ENCODE measurements around the gene DCDC1. TPM values are rescaled to one million over a fixed set of nuclear protein-coding genes. Genes with fewer than 3 reads are reported as not detected.
"Not testable (repeated sequence)": the region's sequence is repeated elsewhere in the genome, so short reads cannot be mapped to it uniquely, and the experiment has no call there.

DCDC1 gene
- total RNA-seq, 1 donor from 2014 or later = not detected

DNA sequence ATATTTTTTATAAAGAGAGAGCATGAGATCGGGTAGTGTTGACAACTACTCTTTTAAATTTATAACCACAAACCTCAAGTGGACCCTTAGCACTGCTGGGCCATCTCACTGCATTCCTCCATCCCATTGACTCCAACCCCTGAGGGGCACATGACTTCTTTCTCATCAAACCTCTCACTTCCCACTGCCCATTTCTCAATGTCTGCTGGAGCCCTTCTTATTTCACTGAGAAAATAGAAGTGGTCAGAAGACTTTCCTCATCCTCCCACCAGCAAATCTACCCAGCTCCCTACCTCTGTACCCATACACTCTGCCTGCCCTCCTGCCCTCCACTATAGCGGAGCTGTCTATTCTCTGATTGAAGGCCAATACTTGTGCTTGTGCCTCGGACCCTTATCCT lies 412.8 kb downstream of the DCDC1 start:
- TF ChIP-seq, protein P1, sequence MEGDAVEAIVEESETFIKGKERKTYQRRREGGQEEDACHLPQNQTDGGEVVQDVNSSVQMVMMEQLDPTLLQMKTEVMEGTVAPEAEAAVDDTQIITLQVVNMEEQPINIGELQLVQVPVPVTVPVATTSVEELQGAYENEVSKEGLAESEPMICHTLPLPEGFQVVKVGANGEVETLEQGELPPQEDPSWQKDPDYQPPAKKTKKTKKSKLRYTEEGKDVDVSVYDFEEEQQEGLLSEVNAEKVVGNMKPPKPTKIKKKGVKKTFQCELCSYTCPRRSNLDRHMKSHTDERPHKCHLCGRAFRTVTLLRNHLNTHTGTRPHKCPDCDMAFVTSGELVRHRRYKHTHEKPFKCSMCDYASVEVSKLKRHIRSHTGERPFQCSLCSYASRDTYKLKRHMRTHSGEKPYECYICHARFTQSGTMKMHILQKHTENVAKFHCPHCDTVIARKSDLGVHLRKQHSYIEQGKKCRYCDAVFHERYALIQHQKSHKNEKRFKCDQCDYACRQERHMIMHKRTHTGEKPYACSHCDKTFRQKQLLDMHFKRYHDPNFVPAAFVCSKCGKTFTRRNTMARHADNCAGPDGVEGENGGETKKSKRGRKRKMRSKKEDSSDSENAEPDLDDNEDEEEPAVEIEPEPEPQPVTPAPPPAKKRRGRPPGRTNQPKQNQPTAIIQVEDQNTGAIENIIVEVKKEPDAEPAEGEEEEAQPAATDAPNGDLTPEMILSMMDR (IDR thresholded peaks at IDR 0.05) = no peak
- TF ChIP-seq POLR2AphosphoS5 (IDR thresholded peaks at IDR 0.05; ENCODE audit: insufficient read depth in 1 of 2, low read depth in 1 of 2) (no peak), POLR2A (IDR thresholded peaks at IDR 0.05) (no peak)
- H3K27me3 ChIP-seq = no peaks in the 10 kb centered on the region
- H3K36me3 ChIP-seq = no peaks in the 10 kb centered on the region
- no peaks in the 10 kb centered on the region for H3K4me1 ChIP-seq
- H3K27ac ChIP-seq = no peak overlapping the region
- no peak overlapping the region for H3K4me3 ChIP-seq
- intact Hi-C loops (cut with DNase I) = no loop called here
- no peaks in the 10 kb centered on the region for H3K9me3 ChIP-seq
- no peak for DNase-seq (ENCODE audit: extremely low spot score in 2 of 2)

DNA sequence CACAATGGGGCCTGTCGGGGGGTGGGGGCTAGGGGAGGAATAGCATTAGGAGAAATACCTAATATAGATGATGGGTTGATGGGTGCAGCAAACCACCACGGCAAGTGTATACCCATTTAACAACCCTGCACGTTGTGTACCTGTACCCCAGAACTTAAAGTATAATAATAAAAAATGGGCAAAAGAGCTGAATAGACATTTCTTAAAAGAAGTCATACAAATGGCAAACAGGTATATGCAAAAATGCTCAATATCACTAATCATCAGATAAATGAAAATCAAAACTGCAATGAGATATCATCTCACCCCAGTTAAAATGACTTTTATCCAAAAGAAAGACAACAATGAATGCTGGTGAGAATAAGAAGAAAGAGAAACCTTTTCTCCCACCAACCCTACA lies 419.7 kb downstream of the DCDC1 start:
- Histone ChIP-seq H3K4me1 (no peaks in the 10 kb centered on the region), H3K4me3 (no peak overlapping the region), H3K27ac (no peak overlapping the region), H3K36me3 (no peaks in the 10 kb centered on the region), H3K27me3 (no peaks in the 10 kb centered on the region), H3K9me3 (no peaks in the 10 kb centered on the region)
- TF ChIP-seq, protein P1 (IDR thresholded peaks at IDR 0.05) = no peak
- no peak for TF ChIP-seq POLR2A (IDR thresholded peaks at IDR 0.05)
- no peak for TF ChIP-seq POLR2AphosphoS5 (IDR thresholded peaks at IDR 0.05; ENCODE audit: insufficient read depth in 1 of 2, low read depth in 1 of 2)
- DNase-seq (ENCODE audit: extremely low spot score in 2 of 2) = no peak
- intact Hi-C loops (cut with DNase I) = no loop called here

DNA sequence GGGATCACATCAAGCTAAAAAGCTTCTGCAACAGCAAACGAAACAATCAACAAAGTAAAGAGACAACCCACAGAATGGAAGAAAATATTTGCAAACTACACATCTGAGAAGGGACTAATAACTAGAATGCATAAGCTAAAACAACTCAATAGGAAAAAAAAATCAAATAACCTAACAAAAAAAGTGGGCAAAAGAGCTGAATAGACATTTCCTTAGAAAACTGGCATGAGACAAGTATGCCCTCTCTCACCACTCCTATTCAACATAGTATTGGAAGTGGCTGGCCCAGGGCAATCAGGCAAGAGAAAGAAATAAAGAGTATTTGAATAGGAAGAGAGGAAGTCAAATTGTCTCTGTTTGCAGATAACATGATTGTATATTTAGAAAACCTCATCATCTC lies 421.8 kb downstream of the DCDC1 start:
- H3K27me3 ChIP-seq; intact Hi-C loops (cut with DNase I); H3K9me3 ChIP-seq: not testable (repeated sequence)

DNA sequence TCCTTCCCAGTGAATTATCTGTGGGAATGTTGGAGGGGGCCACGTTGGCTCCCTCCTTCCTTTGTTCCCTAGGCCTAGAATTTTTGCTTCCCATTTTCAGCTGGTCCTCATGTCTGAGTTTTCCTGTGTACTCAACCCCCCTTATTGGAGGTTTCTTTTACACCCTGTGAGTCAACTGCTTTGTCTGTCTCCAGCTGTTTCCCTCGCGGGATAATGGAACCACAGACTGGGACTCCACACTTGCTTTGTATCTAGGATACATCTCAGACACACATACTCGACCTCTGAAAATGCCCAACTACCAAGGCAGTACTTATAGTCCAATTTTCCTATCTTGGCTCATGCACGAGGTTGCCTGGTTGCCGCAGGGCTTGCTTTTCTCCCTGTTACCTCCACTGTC lies 430.7 kb downstream of the DCDC1 start:
- Histone ChIP-seq H3K27me3 (no peaks in the 10 kb centered on the region), H3K4me1 (no peaks in the 10 kb centered on the region), H3K36me3 (no peaks in the 10 kb centered on the region), H3K4me3 (no peak overlapping the region), H3K9me3 (no peaks in the 10 kb centered on the region), H3K27ac (no peak overlapping the region)
- no peak for TF ChIP-seq POLR2AphosphoS5 (IDR thresholded peaks at IDR 0.05; ENCODE audit: insufficient read depth in 1 of 2, low read depth in 1 of 2)
- TF ChIP-seq, protein P1 (IDR thresholded peaks at IDR 0.05) = no peak
- TF ChIP-seq POLR2A (IDR thresholded peaks at IDR 0.05) = no peak
- intact Hi-C loops (cut with DNase I) = no loop called here
- DNase-seq (ENCODE audit: extremely low spot score in 2 of 2) = no peak

More for the DNA sequence above, 421.8 kb downstream of the DCDC1 start:
- DNase-seq (ENCODE audit: extremely low spot score in 2 of 2); H3K36me3 ChIP-seq; H3K4me3 ChIP-seq; H3K4me1 ChIP-seq; H3K27ac ChIP-seq: not testable (repeated sequence)

DNA sequence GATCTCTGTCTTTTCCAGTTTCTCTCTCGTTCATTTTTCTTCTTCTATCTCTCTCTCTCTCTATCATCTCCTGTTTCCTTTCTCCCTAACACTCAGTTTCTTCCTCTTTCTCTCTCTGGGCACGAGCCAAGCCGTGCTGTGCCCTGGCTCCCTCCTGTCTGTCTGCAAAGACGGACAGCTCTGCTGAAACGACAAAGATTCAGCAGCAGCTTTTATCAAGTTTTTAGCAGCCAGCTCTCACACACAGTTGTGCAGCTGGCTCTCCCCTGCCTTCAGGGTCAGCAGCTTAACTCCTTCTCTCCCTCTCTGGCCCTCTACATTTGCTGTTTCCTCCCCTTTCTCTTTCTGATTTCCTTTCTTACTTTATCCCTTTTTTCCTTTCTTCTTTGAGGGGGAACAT lies 431.4 kb downstream of the DCDC1 start:
- H3K27ac ChIP-seq = no peak overlapping the region
- intact Hi-C loops (cut with DNase I) = no loop called here
- no peak for DNase-seq (ENCODE audit: extremely low spot score in 2 of 2)
- TF ChIP-seq POLR2A (IDR thresholded peaks at IDR 0.05) = no peak
- no peaks in the 10 kb centered on the region for H3K4me1 ChIP-seq
- H3K27me3 ChIP-seq = no peaks in the 10 kb centered on the region
- no peaks in the 10 kb centered on the region for H3K9me3 ChIP-seq
- H3K4me3 ChIP-seq = no peak overlapping the region
- H3K36me3 ChIP-seq = no peaks in the 10 kb centered on the region

DNA sequence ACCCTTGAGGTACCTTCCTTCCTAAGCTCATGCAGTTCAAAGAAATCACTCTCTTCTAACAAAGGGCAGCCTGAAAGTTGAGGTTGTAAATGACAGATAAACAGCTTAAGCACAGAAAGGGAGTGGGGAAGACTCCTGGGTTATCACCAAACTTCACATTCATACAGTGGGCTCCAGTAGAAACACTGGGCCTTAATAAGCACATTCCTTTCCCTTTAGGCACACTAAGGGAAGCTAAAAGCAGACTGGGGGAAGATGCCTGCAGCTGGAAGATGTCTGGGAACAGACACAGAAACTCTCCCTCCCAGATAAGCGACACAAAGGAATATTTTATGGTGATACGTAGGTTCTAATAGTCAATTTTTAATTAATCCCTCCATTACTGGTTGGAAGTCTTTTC lies 433.0 kb downstream of the DCDC1 start:
- Histone ChIP-seq H3K4me1 (no peaks in the 10 kb centered on the region), H3K27me3 (no peaks in the 10 kb centered on the region), H3K4me3 (no peak overlapping the region), H3K36me3 (no peaks in the 10 kb centered on the region), H3K27ac (no peak overlapping the region), H3K9me3 (no peaks in the 10 kb centered on the region)
- intact Hi-C loops (cut with DNase I) = no loop called here
- TF ChIP-seq POLR2AphosphoS5 (IDR thresholded peaks at IDR 0.05; ENCODE audit: insufficient read depth in 1 of 2, low read depth in 1 of 2) (no peak), POLR2A (IDR thresholded peaks at IDR 0.05) (no peak)
- TF ChIP-seq, protein P1 (IDR thresholded peaks at IDR 0.05) = no peak
- DNase-seq (ENCODE audit: extremely low spot score in 2 of 2) = no peak
